HG03378 (cell line): ENCODE data around the gene SOX13.
"Not testable (repeated sequence)": the region's sequence is repeated elsewhere in the genome, so short reads cannot be mapped to it uniquely, and the experiment has no call there.

Experiments
- ATAC-seq: cut with Tn5 transposase; IDR thresholded peaks from one replicate; pipeline ENCODE4 v1.9.1; 2021; ENCODE audit warnings: mild to moderate bottlenecking, moderate library complexity; ENCODE audit not compliant: unreplicated experiment

The SOX13 gene

DNA sequence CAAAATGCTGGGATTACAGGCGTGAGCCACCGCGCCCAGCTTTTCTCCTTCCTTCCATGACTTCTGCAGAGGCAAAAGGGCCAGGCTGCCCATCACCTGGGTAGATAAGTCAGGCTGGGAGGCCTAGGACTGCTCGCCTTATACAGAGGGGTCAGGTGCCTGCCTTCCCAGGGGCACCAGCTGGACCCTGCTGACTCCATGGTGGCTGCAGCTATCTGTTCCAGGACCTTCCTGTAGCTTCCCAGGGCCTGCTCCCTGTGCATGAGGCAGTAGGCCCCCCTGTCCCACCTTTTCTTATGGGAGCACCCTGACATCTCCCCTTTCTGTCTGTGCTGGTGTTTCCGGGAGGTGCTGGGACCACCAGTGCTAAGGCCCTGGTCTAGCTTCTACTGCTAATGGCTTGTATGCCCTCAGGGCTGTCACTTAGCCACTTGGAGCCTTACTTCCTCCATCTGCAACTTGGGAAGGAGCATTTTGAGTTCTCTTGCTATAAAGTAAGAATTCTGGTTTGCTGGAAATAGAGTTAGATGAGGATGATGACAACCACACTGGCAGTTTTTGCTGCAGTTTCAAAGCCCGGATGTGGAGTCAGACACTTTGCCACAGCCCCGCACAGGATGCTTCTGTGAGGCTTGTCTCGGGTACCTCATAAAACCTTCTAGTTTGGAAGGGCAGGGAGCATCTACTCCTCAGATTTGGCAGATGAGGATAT lies 14.4 kb downstream of the SOX13 start:
- ATAC-seq, result no peak

DNA sequence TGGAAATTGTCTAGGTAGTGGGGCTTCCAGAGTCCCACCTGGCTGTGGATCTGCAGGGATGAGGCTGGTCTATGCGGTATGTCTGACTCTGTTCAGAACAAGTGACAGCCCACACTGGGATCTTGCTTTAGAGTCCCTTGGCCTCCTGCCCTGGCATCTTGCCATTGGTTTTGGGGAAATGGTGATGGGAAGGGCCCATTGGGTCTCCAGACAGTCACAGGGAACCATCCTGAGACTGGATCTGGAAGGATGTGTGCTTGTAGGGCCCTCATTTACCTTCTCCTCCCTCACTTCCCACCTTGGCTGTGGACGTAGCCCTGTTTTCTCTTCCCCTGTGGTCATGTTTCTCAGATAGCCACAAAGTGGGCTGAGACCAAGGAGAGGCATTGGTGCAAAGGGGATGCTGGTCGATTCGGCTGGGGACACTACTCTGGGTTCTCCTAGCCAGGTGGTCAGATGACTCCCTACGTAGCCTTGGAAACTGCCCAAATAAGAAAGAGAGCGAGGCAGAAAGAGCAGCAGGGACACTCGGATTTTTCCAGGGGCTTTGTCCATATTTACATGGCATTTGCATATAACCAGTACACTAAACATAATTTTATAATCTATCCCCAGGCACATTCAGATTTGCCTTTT lies 15.1 kb downstream of the SOX13 start:
- no peak for ATAC-seq

DNA sequence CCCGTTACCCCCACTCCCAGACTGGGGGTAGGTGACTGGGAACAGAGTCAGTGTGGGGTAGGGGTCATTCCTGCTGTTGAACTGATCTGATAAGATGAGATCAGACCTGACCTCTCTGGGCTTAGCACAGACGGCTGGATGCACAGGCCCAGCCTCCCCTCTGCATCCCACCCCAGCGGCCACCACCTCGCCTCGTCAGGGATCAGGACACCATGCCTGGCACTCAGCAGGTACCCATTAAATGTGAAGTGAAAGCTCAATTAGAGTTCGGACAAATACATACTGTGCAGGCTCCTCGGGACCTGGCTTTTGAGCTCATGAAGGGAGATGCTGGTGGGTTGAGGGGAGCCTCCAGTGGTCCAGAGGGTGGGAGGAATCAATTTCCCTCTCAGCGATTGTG lies 15.7 kb downstream of the SOX13 start:
- ATAC-seq, result no peak

DNA sequence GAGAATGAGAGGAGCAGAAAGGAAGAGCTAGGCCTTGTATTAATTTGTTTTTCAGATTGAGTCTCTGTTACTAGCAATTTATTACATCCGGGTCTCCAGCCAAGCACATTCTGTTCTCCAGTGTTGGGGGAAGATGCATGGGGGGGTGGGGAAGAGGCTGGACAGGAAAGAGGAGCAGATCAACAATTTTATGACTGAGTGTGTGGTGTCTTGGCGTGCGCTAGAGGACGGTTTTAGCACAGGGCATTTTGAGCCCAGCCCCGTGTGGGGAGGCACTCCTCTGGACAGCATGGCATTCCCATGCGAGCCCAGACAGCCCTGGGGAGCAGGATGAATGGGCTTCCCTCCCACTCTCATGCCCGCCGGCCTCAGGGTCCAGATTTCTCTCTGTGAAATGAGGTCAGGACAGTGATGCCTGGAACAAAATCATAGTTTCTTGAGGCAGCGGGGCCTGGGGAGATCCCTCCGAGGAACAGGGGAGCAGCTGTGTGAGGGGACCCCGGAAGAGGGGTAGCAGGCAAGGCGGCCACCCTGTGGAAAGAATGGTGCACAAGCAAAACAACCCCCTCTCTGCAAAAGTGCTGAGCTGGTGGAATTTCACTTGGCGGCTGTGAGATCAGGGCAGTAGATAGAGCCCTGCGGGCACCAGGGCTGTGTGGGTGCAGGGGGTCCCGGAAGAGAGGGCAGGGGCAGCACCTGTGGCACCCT lies 16.3 kb downstream of the SOX13 start:
- ATAC-seq, result no peak

DNA sequence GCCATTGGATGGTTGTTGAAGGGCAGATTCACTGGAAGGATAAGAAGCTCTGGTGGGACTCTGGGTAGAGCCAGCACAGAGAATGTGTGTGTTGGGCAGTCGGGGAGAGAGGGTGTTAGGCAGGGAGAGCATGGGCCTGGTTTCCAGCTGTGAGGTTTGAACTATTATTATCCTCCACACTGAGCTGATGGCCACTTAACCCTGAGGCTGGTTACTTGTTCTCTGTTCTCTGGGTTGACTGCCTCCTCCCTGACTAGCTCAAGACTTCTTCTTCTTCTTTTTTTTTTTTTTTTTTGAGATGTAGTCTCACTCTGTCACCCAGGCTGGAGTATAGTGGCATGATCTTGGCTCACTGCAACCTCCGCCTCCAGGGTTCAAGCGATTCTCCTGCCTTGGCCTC lies 17.2 kb downstream of the SOX13 start:
- ATAC-seq, result not testable (repeated sequence)

DNA sequence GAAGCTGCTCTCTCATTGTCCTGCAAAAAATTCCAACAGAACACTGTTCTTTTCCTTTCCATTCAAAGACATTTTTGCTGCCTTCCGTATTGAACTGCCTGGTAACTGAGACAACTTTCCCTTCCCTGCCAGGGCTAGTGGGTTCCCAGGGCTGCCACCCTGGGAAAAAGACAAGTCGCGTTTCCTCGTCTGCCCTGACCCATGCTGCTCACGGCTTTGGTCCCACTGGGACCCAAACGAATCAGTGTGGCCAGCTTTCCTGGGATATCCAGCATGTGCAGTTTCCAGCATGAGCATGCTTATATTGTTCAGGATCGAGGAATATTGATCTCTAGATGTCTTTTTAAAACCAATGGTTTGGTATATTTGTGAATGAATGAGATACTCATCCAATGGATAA lies 18.2 kb downstream of the SOX13 start:
- no peak for ATAC-seq

DNA sequence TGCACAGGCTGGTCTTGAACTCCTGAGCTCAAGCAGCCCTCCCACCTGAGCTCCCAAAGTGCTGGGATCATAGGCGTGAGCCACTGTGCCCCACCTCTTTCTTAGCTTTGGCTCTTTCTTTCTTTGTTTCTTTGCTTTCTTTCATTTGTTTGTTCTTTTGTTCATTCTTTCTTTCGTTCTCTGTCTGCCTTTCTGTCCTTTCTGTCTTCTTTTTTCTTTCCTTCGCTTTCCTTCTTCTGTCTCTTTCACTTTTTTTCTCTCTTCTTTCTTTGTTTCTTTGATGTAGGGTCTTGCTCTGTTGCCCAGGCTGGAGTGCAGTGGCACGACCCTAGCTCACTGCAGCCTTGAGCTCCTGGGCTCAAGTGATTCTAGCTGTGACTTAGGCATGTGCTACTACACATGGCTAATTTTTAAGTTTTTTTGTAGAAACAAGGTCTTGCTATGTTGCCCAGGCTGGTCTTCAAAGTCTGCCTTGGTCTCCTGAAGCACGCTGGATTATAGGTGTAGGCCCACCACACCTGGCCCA lies 18.9 kb downstream of the SOX13 start:
- ATAC-seq, result no peak

DNA sequence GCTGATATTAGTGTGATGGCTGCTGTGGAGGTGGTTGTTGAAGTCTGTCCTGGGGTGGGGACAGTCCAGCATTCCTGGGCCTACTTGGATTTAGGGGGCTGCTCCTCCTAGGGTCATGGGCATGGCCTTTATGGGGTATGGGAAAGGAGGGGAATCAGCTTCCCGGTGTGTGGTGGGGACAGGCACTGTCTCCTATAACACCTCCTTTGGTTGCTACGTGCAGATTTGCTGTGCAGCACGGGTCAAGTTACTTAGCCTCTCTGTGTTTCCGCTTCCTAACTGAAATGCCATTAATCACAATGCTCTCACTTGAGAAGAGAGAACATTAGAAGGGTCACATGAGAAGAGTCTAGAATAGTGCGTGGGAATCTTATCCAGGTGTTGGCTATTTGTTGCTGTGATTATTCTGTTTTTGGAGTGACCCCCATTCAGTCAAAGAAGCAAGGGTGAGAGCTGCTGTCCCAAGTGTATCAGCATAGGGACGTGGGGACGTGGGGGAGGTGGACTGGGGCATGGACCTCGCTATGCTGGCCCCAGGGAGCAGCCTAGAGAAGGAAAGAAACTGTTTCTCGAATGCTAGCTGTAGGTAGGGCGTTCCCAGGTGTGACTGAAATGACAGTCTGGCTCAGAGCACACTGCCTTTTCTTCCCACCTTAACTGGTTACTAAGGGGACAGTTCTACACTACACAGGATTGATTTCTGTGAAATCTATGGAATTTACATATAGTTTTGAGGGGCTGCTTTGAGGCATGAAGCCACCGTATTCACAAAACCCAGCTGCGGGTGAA lies 19.9 kb downstream of the SOX13 start:
- no peak for ATAC-seq

DNA sequence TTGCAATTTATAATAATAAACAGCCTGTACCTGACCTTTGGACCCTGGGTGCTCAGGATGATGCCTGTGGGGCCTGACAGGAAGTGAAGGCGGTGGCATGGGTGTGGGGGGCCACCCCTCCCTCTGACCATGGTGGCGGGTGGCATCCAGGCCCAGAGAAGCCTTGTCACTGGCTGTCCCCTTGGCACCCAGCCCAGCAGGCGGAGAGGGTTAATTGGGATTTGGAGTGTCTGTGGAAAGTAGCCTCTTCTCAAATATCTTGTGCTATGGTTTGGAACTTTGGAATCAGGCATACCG lies 20.5 kb downstream of the SOX13 start:
- ATAC-seq, result no peak

DNA sequence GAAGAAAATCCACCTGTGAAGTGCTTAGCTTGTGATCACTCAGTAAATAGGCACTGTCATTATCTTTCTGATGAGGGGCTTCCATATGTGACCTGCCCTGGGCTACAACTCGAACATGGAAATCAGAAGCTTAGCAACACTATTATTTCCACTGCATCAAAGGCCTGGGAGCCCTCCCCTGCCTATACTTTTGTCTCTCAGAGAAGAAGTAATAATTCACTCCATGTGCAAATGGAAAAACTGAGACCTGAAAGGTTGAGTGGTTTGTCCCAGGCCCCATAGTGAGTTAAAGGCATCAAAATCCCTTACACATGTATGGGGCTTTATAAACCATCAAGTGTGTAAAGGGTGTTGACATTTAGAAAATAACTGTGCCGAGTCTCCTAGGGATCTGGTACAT lies 20.9 kb downstream of the SOX13 start:
- no peak for ATAC-seq

DNA sequence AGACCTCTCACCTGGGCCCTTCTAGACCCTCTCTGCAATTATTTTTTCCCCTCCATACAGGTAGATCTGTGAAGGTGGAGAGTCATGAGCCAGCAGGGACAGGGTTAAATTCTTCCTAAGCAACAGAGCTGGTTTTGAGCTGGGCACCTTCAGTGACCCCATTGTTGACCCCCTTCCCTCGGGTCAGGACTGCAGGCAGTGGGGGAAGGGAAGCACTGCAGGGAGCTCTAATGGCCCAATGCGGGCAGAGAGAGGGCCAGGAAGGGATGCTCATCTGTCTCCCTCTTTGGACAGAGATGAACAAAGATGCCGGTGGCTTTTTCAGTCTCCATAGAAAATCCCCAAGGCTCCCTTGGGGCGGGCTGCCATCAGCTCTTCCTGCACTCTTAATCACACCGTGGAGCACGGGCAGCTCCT lies 21.4 kb downstream of the SOX13 start:
- no peak for ATAC-seq

DNA sequence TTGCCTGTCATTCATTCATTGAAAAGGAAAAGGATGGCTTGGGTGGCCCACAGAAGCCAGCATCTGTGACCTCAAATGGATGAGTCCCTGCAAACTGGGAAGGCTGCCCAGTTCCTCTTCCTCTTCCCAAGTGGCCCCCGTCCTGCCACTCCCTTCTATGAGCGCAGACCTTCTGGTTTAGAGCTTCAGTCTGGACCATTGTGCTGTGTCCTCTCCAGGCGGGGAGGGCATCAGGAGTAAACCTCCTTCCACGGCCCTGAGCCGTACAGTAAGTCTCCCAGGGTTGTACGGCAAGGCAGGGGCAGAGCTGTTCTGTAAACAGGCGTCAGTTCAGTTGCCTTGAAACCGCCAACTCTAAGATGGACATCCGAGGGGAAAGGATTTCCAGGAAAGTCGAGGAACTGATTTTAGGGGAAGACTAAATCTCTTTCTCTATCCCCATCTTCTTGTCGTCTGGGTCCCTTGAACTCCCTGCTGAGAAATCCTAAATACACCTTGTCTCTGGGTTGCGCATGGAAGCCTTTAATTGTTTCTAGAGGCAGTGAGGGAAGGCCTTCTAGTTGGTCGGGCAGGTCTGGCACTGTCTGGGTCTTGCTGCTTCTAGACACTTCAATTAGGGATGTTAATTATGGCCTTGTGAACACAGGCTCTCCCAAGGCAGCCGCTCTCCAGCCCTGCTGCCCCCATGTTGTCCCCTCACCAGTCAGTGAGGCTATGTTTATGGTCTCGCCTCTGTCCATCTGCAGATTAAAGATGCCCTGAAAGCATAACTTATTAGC lies 22.1 kb downstream of the SOX13 start:
- ATAC-seq, result no peak

DNA sequence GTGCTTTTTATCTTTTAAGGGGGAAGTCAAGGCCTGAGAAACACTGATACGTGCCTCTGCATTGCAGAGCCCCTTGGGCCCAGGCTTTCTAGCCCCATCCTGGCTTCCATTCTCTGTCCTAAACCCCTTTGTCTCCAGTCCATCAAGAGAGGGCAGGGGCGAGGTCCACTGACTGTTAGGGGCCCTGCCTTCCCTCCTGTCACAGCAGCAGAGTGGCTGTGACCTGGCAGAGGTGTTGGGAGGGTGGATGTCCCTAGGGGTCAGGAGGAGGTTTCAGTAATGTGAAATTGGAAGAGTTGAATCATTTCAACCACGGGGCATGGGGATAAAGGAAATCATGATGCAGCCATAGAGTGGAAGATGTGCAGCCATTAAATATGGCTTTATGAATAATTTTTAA lies 24.0 kb downstream of the SOX13 start:
- no peak for ATAC-seq

DNA sequence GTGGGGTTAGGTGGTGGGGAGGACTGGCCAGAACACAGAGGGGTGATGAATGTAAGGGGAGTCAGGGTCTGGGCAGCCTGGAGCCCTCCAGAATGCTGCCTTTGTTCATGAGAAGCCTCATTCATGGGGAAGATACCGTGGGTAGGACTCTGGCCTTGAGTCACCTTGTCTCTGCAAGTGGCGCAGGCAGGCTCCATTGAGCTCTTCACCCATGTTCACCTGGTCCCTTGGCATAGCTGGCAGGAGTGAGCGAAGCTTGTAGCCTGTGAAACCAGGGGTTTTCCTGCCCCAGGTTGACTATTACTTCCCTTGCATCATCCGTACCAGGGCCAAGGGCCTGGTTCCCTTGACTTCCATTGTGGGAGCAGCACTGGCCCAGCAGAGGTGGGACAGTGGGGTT lies 25.8 kb downstream of the SOX13 start:
- ATAC-seq, result no peak

DNA sequence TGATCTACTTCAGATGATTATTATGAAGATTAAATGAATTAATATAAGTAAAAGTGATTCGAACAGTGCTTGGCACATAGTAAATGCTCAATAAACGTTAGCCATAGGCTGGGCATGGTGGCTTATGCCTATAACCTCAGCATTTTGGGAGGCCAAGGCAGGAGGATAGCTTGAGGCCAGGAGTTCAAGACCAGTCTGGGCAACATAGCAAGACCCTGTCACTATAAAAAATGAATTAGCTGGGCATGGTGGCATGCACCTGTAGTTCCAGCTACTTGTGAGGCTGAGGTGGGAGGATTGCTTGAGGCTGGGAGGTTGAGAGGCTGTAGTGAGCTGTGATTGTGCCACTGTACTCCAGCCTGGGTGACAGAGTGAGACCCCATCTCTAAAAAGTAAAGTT lies 26.8 kb downstream of the SOX13 start:
- ATAC-seq, result not testable (repeated sequence)

DNA sequence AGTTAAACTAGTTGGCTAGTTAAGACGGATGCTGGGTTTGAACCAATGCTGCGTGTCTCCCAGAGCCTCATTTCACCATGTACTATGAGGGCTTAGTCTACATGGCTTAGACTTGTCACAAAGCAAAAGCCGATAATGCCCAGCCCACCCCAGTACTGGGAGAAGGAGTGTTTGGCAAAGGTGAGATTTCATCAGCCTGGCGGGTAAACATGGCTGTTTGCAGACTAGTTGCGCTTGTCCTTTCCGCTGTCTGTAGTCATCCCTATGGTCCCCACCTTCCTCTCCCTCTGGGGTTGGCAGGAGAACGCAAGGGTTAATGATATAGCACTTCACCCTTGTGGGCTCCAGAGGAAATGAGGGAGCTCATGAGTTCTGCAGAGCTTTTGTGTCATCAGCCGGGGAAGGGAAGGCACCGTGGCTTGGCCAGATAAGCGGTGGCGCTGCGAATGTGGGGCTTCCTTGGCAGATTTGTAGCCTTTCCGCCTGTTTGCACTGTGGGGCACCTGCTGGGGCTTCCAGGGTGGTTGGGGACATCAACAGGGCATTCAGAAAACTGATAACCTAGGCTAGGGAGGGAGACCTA lies 29.2 kb downstream of the SOX13 start:
- ATAC-seq, result no peak

DNA sequence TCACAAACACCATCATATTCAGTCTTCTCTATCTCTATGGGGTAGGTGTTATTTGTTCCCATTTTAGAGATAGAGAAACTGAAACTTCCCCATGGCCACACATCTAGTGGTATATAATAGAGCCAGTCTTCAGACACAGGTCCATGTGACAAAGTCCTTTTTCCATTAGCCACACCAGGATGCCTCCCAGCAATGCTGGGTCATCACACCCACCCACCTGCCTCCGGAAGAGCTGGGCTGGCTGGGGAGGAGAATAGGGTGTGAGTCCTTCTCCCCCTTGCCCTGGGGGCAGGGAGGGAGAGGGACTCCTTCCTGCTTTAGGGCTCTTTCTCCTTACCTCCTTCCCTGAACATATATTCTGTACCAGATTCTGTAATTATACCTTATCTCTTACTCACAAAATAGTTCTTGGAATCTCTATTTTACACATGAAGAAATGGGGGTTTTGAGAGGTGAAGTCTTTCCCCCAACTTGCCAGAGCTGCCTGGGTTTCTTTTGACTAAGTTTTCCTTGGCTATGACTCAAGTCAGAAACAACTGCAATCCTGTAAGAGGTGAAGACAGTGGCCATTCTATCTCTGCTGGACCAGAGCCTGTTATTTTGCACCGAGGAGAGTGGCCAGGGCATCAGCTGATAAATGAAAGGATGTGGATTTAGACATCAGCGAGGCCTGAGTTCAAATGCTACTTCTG lies 30.0 kb downstream of the SOX13 start:
- no peak for ATAC-seq

DNA sequence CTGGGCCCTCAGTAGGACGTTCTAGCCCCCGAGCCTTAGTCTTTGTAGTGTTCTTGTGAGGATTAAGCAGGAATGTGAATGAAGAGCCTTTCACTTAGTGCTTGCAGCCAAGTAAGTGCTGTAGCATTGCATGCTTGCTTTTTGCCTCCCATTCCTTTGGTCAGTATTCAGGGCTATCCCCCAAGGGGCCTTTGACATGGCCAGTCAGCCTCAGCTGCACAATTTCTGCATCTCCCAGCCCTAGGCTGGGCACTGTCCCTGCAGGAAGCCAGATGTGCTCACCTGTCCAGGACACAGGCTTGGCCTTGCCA lies 30.5 kb downstream of the SOX13 start:
- no peak for ATAC-seq

DNA sequence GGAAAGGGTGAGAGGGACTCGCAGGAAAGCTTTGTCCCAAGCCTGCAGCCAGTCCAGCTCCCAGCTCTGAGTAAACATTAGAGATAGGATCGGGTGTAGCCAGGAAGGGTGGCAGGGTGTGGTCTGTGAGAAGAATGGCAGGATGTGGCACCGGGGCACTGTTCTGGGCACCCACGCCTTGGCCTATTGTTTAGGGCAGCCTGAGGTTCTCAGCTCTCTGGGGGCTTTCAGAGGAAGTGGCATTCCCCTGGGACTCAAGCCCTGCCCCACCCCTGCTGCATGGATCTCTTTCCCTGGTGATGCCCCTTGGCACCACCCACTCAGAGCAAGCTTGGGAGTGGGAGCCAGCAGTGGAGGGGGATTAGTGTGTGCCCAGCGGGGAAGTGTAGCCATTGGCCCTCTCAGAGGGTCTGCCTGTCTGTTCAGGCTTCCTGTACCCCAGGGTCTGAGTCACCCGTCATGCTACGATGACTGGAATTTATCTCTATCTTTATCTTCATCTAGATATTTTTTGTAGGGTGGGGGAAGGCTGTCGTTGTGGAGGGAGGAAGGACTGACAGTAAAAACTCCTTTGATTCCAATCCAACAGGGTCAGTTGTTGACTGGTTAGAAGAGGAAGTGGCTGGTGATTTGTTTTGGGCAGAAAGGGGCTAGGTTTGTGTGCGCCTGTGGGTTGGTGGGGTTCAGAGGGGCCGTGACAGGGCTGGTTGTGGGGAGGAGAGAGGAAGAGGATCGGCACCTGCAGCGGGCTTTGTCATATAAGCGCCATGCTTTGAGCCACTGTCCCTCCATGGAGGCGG lies 31.6 kb downstream of the SOX13 start:
- ATAC-seq, result no peak
